WTC11 (cell line): ENCODE measurements around the gene DDIT4L.
A peak's percentile ranks its signal among the peaks of the same experiment; 100 is the strongest.

ENCODE experiments used
- ATF3 ChIP-seq: sonication (generic); formaldehyde crosslinking; conservative IDR thresholded peaks from 2 replicates; pipeline ENCODE4 v1.8.1; 2022; ENCODE audit warnings: mild to moderate bottlenecking, missing genetic modification reagents
- ATF6 ChIP-seq: sonication (generic); formaldehyde crosslinking; IDR thresholded peaks from 2 replicates; pipeline ENCODE4 v1.8.1; 2023; ENCODE audit warnings: mild to moderate bottlenecking, missing genetic modification reagents
- CBFB ChIP-seq: sonication (generic); formaldehyde crosslinking; IDR thresholded peaks from 2 replicates; pipeline ENCODE4 v1.8.1; 2022; ENCODE audit warnings: mild to moderate bottlenecking, low read depth, missing genetic modification reagents
- CREM ChIP-seq: sonication (generic); formaldehyde crosslinking; IDR thresholded peaks from 2 replicates; pipeline ENCODE4 v1.8.1; 2022; ENCODE audit warnings: mild to moderate bottlenecking, missing genetic modification reagents, moderate library complexity
- CTCF ChIP-seq: fragments of 200-600 bp; IDR thresholded peaks from 2 replicates; pipeline ENCODE4 v1.8.0; 2022; ENCODE audit warnings: antibody characterized with exemption
- FOXJ3 ChIP-seq: sonication (generic); formaldehyde crosslinking; IDR thresholded peaks from 2 replicates; pipeline ENCODE4 v1.9.0; 2021; ENCODE audit warnings: missing genetic modification reagents, mild to moderate bottlenecking, borderline replicate concordance
- MAX ChIP-seq: sonication (generic); formaldehyde crosslinking; IDR thresholded peaks from 2 replicates; pipeline ENCODE4 v1.8.0; 2022; ENCODE audit warnings: mild to moderate bottlenecking, missing genetic modification reagents
- NFYB ChIP-seq: sonication (generic); formaldehyde crosslinking; conservative IDR thresholded peaks from 2 replicates; pipeline ENCODE4 v1.8.0; 2022; ENCODE audit warnings: low read depth, missing genetic modification reagents
- NR2C2 ChIP-seq: sonication (generic); formaldehyde crosslinking; IDR thresholded peaks from 2 replicates; pipeline ENCODE4 v1.8.0; 2022; ENCODE audit warnings: mild to moderate bottlenecking, missing genetic modification reagents
- USF1 ChIP-seq: sonication (generic); formaldehyde crosslinking; IDR thresholded peaks from 2 replicates; pipeline ENCODE4 v1.8.0; 2022; ENCODE audit warnings: mild to moderate bottlenecking, missing genetic modification reagents
- ZBTB43 ChIP-seq: sonication (generic); formaldehyde crosslinking; IDR thresholded peaks from 2 replicates; pipeline ENCODE4 v1.8.1; 2023; ENCODE audit warnings: mild to moderate bottlenecking, missing genetic modification reagents

GRCh38 chr4:100190643-100191600 is 654 bp upstream of the DDIT4L start:
- no peak for TF ChIP-seq FOXJ3
- no peak for TF ChIP-seq ATF6 (CRISPR knock-in tag)
- no peak for TF ChIP-seq CTCF
- TF ChIP-seq MAX (CRISPR knock-in tag): 0 out of 2 replicates have a peak, but pooled peaks have one; percentile 13
- no peak for TF ChIP-seq ZBTB43 (CRISPR knock-in tag)
- TF ChIP-seq ATF3: no peak
- TF ChIP-seq USF1: no peak
- TF ChIP-seq NFYB: no peak
- no peak for TF ChIP-seq NR2C2 (CRISPR knock-in tag)
- no peak for TF ChIP-seq CBFB
- TF ChIP-seq CREM (CRISPR knock-in tag): no peak
